Measurements from ENCODE around the gene KIF24. TPM values are rescaled to one million over a fixed set of nuclear protein-coding genes. Genes with fewer than 3 reads are reported as not detected.
A peak's percentile ranks its signal among the peaks of the same experiment; 100 is the strongest.

KIF24 gene
- total and polyA plus RNA-seq, 2 of the 4 experiments (the other 2 are of a cell fraction): 1.4 to 3.0 TPM

GRCh38 chr9:34334337-34334824 lies 5.3 kb upstream of the KIF24 start:
- Histone ChIP-seq H2BK5ac (ENCODE audit: low read depth, low read length, poor library complexity, severe bottlenecking) (no peak overlapping the region), H3K56ac (ENCODE audit: extremely low read depth, insufficient read depth, low read length) (no peak overlapping the region), H3K9me1 (ENCODE audit: insufficient read depth, low read length) (no peaks in the 10 kb centered on the region), H3K14ac (replicated peaks; ENCODE audit: low read depth, low read length) (no peak overlapping the region), H3K27me3 (ENCODE audit: control insufficient read depth, insufficient read depth, low read length) (no peaks in the 10 kb centered on the region), H3K4me2 (ENCODE audit: low read depth, low read length) (no peak overlapping the region), H3K79me1 (ENCODE audit: low read depth in 1 of 2, low read length in 2 of 2) (peaks cover 28 to 53% of the 10 kb centered on the region in 2 experiments), H3K23ac (ENCODE audit: low read depth, low read length) (no peak overlapping the region), H3K9me3 (ENCODE audit: control insufficient read depth, insufficient read depth, low read length) (no peaks in the 10 kb centered on the region), H4K8ac (ENCODE audit: low read depth in 2 of 2, low read length in 2 of 2) (no peak overlapping the region), H4K20me1 (ENCODE audit: insufficient read depth, low read length) (peaks cover 3% of the 10 kb centered on the region; the same call in 1 of the 2 replicates), H3K36me3 (ENCODE audit: control insufficient read depth, insufficient read depth, low read length) (peaks cover 14% of the 10 kb centered on the region), H2AK5ac (ENCODE audit: low read depth, low read length) (no peak overlapping the region), H4K5ac (ENCODE audit: low read depth, low read length) (no peak overlapping the region), H3K4ac (ENCODE audit: low read depth, low read length) (no peak overlapping the region), H3K27ac (ENCODE audit: insufficient read depth, low read length) (no peak overlapping the region), H3K9ac (ENCODE audit: low read depth, low read length) (no peak overlapping the region), H2AK9ac (replicated peaks; ENCODE audit: low read depth, low read length, poor library complexity) (no peak overlapping the region), H3K4me1 (ENCODE audit: control insufficient read depth, insufficient read depth, low read length) (no peaks in the 10 kb centered on the region), H2BK20ac (ENCODE audit: low read depth, low read length) (no peak overlapping the region), H4K91ac (ENCODE audit: insufficient read depth, low read depth, low read length) (no peak overlapping the region), H3K4me3 (ENCODE audit: insufficient read depth, low read depth, low read length) (no peak overlapping the region), H2BK120ac (ENCODE audit: low read depth, low read length) (no peak overlapping the region), H2BK15ac (ENCODE audit: low read depth, low read length) (no peak overlapping the region), H3K18ac (ENCODE audit: low read depth, low read length) (no peak overlapping the region), H2AFZ (replicated peaks; ENCODE audit: low read length, poor library complexity) (no peak overlapping the region)
- WGBS, 2 experiments (ENCODE audit: extremely low coverage in 2 of 2, insufficient read length in 1 of 2): no CpG with 5 or more reads among the region's 1 CpG
- intact Hi-C loops (cut with micrococcal nuclease): loop anchor here (5.0 kb wide), 1 partner anchor 213 kb away; no protein-coding TSS in a partner anchor
- dilution Hi-C loops (cut with HindIII; ENCODE audit: low sequenced_read_pairs, unreplicated experiment): no loop called here
- in situ Hi-C loops (cut with MboI; ENCODE audit: low sequenced_read_pairs): no loop called here
- TF ChIP-seq MXI1 (IDR thresholded peaks at IDR 0.05; ENCODE audit: borderline replicate concordance, low read depth, low read length): no peak
- TF ChIP-seq RFX5 (IDR thresholded peaks at IDR 0.05; ENCODE audit: low read depth, low read length): no peak
- no peak for TF ChIP-seq RAD21 (IDR thresholded peaks at IDR 0.05; ENCODE audit: low read length)
- no peak for TF ChIP-seq FOS (IDR thresholded peaks at IDR 0.05; ENCODE audit: low read depth, low read length)
- TF ChIP-seq CEBPB (IDR thresholded peaks at IDR 0.05; ENCODE audit: low read depth, low read length): no peak
- TF ChIP-seq, protein P1, sequence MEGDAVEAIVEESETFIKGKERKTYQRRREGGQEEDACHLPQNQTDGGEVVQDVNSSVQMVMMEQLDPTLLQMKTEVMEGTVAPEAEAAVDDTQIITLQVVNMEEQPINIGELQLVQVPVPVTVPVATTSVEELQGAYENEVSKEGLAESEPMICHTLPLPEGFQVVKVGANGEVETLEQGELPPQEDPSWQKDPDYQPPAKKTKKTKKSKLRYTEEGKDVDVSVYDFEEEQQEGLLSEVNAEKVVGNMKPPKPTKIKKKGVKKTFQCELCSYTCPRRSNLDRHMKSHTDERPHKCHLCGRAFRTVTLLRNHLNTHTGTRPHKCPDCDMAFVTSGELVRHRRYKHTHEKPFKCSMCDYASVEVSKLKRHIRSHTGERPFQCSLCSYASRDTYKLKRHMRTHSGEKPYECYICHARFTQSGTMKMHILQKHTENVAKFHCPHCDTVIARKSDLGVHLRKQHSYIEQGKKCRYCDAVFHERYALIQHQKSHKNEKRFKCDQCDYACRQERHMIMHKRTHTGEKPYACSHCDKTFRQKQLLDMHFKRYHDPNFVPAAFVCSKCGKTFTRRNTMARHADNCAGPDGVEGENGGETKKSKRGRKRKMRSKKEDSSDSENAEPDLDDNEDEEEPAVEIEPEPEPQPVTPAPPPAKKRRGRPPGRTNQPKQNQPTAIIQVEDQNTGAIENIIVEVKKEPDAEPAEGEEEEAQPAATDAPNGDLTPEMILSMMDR (conservative IDR thresholded peaks at IDR 0.05; ENCODE audit: low read depth, low read length): no peak
- TF ChIP-seq SMC3 (IDR thresholded peaks at IDR 0.05; ENCODE audit: low read depth, low read length): no peak
- TF ChIP-seq BHLHE40 (IDR thresholded peaks at IDR 0.05; ENCODE audit: low read depth, low read length): no peak
- no peak for TF ChIP-seq CHD1 (IDR thresholded peaks at IDR 0.05; ENCODE audit: low read depth, low read length)
- TF ChIP-seq, protein P2, sequence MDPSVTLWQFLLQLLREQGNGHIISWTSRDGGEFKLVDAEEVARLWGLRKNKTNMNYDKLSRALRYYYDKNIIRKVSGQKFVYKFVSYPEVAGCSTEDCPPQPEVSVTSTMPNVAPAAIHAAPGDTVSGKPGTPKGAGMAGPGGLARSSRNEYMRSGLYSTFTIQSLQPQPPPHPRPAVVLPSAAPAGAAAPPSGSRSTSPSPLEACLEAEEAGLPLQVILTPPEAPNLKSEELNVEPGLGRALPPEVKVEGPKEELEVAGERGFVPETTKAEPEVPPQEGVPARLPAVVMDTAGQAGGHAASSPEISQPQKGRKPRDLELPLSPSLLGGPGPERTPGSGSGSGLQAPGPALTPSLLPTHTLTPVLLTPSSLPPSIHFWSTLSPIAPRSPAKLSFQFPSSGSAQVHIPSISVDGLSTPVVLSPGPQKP (IDR thresholded peaks at IDR 0.05; ENCODE audit: borderline replicate concordance, low read depth, low read length): no peak
- no peak for TF ChIP-seq POLR2A (IDR thresholded peaks at IDR 0.05; ENCODE audit: low read depth, low read length)
- TF ChIP-seq, protein P3, sequence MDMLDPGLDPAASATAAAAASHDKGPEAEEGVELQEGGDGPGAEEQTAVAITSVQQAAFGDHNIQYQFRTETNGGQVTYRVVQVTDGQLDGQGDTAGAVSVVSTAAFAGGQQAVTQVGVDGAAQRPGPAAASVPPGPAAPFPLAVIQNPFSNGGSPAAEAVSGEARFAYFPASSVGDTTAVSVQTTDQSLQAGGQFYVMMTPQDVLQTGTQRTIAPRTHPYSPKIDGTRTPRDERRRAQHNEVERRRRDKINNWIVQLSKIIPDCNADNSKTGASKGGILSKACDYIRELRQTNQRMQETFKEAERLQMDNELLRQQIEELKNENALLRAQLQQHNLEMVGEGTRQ (IDR thresholded peaks at IDR 0.05; ENCODE audit: low read depth, low read length): no peak
- ATAC-seq (ENCODE audit: low read depth) (no peak), DNase-seq (peak; percentile 32)
- POLR2A ChIA-PET (ENCODE audit: unreplicated experiment): no interaction called here
- no TSS peak for BruUV-seq (replicated peaks)
- CTCF ChIA-PET: interaction anchor here (0.6 kb wide), 3 partner anchors 9 to 423 kb away, joined by 3 to 5 read pairs (median 4); no protein-coding TSS in a partner anchor
